C4-2B (cell line): ENCODE data around the gene FES.

Source experiments
- CTCF ChIP-seq: fragments of 450-650 bp; conservative IDR thresholded peaks from 2 replicates; pipeline ENCODE4 v1.5.1; 2017; ENCODE audit warnings: mild to moderate bottlenecking
- ZFX ChIP-seq: fragments of 450-650 bp; IDR thresholded peaks from 2 replicates; pipeline ENCODE4 v1.6.1; 2017

GRCh38 chr15:90892498-90893174 lies 8.3 kb downstream of the FES start:
- no peak for TF ChIP-seq CTCF
- TF ChIP-seq ZFX, result no peak
